ENCODE measurements around the gene ZNF160. TPM values are rescaled to one million over a fixed set of nuclear protein-coding genes. Genes with fewer than 3 reads are reported as not detected.

ZNF160 gene
- total and polyA plus RNA-seq, 2 of the 8 experiments (the other 6 are each of a cell fraction or from before 2014, with no cell fraction given), result 15.8 to 31.2 TPM

- no peaks in the 10 kb centered on the region for H3K27me3 ChIP-seq (replicated peaks in 1 of 4; ENCODE audit: control insufficient read depth in 3 of 4, extremely low read depth in 1 of 4, insufficient read depth in 3 of 4, low read length in 3 of 4)
- no peak overlapping the region for H3K56ac ChIP-seq (replicated peaks; ENCODE audit: insufficient read length, low read depth, low read length)
- no peak overlapping the region for H4K91ac ChIP-seq (replicated peaks; ENCODE audit: insufficient read length, low read length)
- peaks cover 2 to 26% (median 15%) of the 10 kb centered on the region in 4 experiments; a peak in 6 of 8 replicates for H3K36me3 ChIP-seq (ENCODE audit: control insufficient read depth in 2 of 4, insufficient read depth in 4 of 4, low read length in 3 of 4)
- no peak overlapping the region for H2BK5ac ChIP-seq (ENCODE audit: low read depth, low read length)
- no peak overlapping the region for H3K18ac ChIP-seq (ENCODE audit: extremely low read depth, low read length)
- no peak overlapping the region for H3K9ac ChIP-seq (replicated peaks in 1 of 4; ENCODE audit: extremely low read depth in 1 of 4, low read depth in 3 of 4, low read length in 3 of 4)
- no peak overlapping the region for H2BK20ac ChIP-seq (ENCODE audit: low read length)
- no peak overlapping the region for H2BK15ac ChIP-seq (ENCODE audit: low read length)
- H2BK120ac ChIP-seq (replicated peaks; ENCODE audit: low read depth, low read length), result no peak overlapping the region
- H4K20me1 ChIP-seq (replicated peaks in 1 of 2; ENCODE audit: control insufficient read depth in 1 of 2, insufficient read depth in 2 of 2, low read length in 2 of 2), result no peaks in the 10 kb centered on the region
- ChIA-PET POLR2A (ENCODE audit: partially characterized antibody) (no interaction called here), CTCF (ENCODE audit: partially characterized antibody) (no interaction called here)
- H3K23me2 ChIP-seq (ENCODE audit: low read depth, low read length), result no peaks in the 10 kb centered on the region
- no peaks in the 10 kb centered on the region for H3K9me3 ChIP-seq (ENCODE audit: insufficient read depth in 2 of 2, low read depth in 1 of 2, low read length in 1 of 2)
- H3K4ac ChIP-seq (replicated peaks; ENCODE audit: insufficient read length, low read depth, low read length), result no peak overlapping the region
- H3K79me1 ChIP-seq (ENCODE audit: low read depth, low read length), result no peaks in the 10 kb centered on the region
- H4K8ac ChIP-seq (ENCODE audit: extremely low read depth, insufficient read depth, low read length), result no peak overlapping the region
- no peak overlapping the region for H3K27ac ChIP-seq (ENCODE audit: low read depth, low read length)
- 92% methylated on average over 5 of the region's 5 CpGs; no CpG with 5 or more reads in 1 of the 2 experiments for WGBS, 2 experiments (ENCODE audit: extremely low coverage in 1 of 2, insufficient coverage in 1 of 2, insufficient read length in 1 of 2, insufficient replicate concordance in 2 of 2, low coverage in 1 of 2, low lambda C conversion rate in 2 of 2, missing lambda C conversion rate in 1 of 2)
- no peak overlapping the region for H2BK12ac ChIP-seq (ENCODE audit: low read depth, low read length)
- H3K14ac ChIP-seq (ENCODE audit: insufficient read length), result no peak overlapping the region
- no peak overlapping the region for H4K5ac ChIP-seq (ENCODE audit: insufficient read length, low read depth, low read length)
- no peak overlapping the region for H3K4me2 ChIP-seq (ENCODE audit: insufficient read depth in 1 of 2, low read depth in 2 of 2, low read length in 2 of 2)
- H2AFZ ChIP-seq (ENCODE audit: low read length), result no peak overlapping the region
- H3K4me3 ChIP-seq (ENCODE audit: extremely low read depth in 1 of 4, insufficient read depth in 2 of 4, low read depth in 3 of 4, low read length in 4 of 4), result no peak overlapping the region
- no peak for TF ChIP-seq HDAC2 (IDR thresholded peaks at IDR 0.05; ENCODE audit: borderline replicate concordance in 1 of 2, low read depth in 2 of 2, low read length in 2 of 2)
- no peak for TF ChIP-seq EGR1 (IDR thresholded peaks at IDR 0.05; ENCODE audit: borderline replicate concordance, low read depth, low read length)
- TF ChIP-seq RNF2 (IDR thresholded peaks at IDR 0.05; ENCODE audit: borderline replicate concordance, low read depth, low read length, missing control alignments, poor library complexity, severe bottlenecking), result no peak
- TF ChIP-seq KDM1A (IDR thresholded peaks at IDR 0.05; ENCODE audit: borderline replicate concordance, low read length), result no peak
- TF ChIP-seq BCL11A (IDR thresholded peaks at IDR 0.05; ENCODE audit: low read depth in 2 of 2, low read length in 2 of 2), result no peak
- no peak for FAIRE-seq
- H3K79me2 ChIP-seq (ENCODE audit: control insufficient read depth in 1 of 2, insufficient read depth in 2 of 2, low read length in 2 of 2), result no peaks in the 10 kb centered on the region
- H2AK5ac ChIP-seq (ENCODE audit: low read depth, low read length), result no peak overlapping the region
- no peak for DNase-seq (ENCODE audit: low read depth in 1 of 2, low spot score in 2 of 2)
- no peaks in the 10 kb centered on the region for H3K4me1 ChIP-seq (replicated peaks in 1 of 4; ENCODE audit: control insufficient read depth in 3 of 4, insufficient read depth in 4 of 4, low read length in 3 of 4)
- no peak overlapping the region for H3K23ac ChIP-seq (ENCODE audit: insufficient read length)
Measured at GRCh38 chr19:53109527-53109926, 6.3 kb upstream of the ZNF160 start.

Measured in H1 (cell line).